Activated naive CD4-positive, alpha-beta T cell treated with anti-CD3 and anti-CD28 coated beads, Interleukin-2, amount 50 U/mL, for 16 hours (primary cell): ENCODE measurements around the gene HASPIN.

Source experiments
- DNase-seq: peaks from one replicate; pipeline ENCODE4 v3.0.0-alpha.2; 2020

The HASPIN gene

DNA sequence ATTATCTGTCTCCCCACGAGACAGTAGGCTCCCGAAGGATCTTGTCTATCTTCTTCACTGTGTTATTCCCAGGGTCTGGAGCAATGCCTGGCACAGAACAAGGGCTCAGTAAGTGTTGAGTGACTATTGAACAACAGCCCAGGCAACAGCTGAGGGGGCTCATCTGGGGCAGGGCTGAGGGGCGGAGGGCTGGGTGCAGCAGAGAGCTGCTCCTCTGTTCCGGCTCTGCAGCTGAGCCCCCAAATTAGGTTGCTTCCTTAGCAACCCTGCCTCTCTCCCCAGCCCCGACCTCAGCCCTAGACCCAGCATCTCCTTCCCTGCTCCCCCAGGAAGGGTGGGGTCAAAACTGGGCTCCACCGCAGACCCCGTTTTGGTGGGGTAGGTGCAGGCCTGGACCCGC is 45.1 kb downstream of the HASPIN start:
- DNase-seq, result no peak

DNA sequence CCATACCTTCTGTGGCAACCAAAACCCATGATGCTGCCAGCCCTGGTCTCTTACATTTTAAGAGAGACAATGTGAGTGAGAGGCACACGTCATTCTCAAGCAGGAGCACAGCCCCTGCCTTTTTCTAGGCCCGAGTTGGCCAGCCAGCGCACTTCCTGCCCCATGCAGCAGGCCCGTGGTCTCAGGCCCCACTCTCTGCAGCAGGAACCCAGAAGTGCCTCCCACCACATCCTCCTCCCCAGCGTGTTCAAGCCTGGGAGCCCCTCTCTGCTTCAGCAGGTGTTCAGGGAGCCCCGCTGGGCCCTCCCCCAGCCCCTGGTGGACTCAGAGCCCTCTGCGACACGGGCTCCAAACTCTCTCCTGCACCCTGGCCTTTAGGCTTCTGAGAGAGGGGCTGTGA is 46.8 kb downstream of the HASPIN start:
- no peak for DNase-seq

DNA sequence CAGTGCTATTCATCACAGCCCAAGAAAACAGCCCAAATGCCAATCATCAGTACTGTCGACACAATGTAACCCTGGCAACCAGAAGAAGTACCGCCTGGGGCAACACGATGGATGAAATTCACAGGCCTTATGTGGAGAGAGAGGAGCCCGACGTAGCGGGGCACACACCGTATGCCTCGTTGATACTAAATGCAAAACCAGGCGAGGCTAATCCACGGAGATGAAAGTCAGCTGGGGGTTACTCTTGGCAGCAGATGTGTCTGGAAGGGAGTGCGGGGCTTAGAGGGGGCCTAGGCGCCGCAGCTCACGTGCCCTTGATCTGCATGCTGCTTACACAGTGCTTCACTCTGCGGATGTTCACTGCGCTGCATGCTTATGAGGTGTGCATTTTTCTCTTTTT is 47.4 kb downstream of the HASPIN start:
- no peak for DNase-seq

DNA sequence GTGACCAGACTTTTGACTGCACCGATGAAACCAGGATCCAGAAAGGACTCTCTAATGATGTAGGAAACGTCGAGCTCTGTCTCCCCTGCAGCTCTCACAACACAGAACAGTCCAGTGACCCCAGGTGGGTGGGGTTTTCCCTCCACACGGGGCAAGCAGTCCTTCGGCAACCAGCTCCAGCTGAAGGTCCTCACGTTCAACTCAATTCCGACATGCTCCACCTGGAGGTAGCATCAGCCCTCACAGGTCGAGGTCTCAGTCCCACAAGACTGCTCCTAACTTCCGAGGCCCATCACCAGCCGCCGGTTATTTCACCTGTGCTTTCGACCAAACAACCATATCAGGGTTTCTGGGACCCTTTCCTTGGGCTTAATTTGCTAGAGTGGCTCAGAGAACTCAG is 49.1 kb downstream of the HASPIN start:
- DNase-seq, result no peak

- no peak for DNase-seq
Measured at GRCh38 chr17:3773511-3773910, 49.8 kb downstream of the HASPIN start.

DNA sequence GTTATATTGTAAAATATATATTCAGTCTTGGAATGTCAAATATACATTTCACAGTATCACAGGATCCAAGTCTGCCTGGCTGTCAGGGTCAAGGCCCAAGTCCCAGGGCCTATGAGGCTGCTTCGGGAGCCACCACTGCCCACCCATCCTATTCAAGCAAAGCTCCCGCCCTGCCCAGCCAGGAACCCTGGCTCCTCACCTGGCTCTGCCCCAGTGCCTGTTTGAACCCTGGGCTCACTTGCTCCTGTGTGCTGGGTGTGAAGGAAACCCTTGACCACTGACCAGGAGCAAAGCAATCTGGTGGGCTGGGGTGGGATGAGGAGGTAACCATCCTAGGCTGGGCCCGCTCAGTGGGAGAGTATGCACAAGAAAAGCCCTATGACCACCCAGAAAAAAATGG is 50.3 kb downstream of the HASPIN start:
- DNase-seq, result no peak
